Ureter (tissue), 1 donor: ENCODE data around the gene SNX9. TPM values are rescaled to one million over a fixed set of nuclear protein-coding genes. Genes with fewer than 3 reads are reported as not detected.

Source experiments
- DNase-seq: peaks from one replicate; pipeline ENCODE4 v3.0.0-alpha.2; 2020; ENCODE audit warnings: low spot score
- total RNA-seq: library from RNA; stranded (reverse); gene quantifications from one replicate; pipeline ENCODE4 v1.2.4, GENCODE V29; 2023
- donor health status: DM: yes; HTN: yes; CAD: no.

The SNX9 gene
- total RNA-seq, 1 donor from 2014 or later = 45.8 TPM

- DNase-seq = no peak
Measured at GRCh38 chr6:157978021-157978783, 155.2 kb downstream of the SNX9 start.

DNA sequence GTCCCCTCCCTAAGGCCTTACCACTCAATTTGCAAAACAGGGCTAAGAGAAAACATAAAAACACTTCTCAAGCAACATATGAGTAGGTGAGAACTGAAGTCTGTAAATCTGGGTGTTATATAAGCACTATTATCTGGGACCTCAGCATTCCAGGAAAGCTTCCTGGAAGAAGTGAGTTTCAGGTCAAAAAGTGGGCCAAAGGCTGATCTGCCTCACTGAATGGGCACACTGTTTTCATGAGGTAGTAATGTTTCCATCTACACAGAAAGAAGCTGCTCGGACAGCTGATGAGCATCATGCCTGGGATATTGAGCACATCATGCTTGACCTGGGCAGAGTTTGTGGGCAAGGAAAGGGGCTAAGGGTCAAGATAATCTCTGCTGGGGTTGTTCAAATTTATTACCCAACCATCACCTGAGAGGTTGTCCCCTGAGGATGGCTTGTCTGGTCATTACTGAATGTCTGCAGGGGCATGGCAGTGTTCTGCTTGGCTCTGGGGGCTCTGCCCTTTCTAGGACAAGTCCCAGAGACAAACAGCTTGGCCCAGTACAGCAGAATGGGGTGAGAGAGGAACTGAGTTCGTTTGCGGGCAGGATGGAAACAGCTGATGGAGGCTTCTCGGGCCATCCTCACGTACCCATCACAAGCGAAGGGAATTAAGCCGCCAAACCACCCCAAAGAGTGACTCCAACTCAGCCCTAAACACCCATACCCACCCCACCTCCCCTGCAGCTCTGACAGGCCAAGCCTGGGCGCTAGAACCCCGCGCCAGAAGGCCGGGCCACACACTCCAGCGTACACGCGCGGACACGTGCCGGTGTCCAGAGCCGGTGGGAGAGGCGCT is 157.5 kb downstream of the SNX9 start:
- no peak for DNase-seq

GRCh38 chr6:157981132-157981394 is 158.0 kb downstream of the SNX9 start:
- DNase-seq = no peak

DNA sequence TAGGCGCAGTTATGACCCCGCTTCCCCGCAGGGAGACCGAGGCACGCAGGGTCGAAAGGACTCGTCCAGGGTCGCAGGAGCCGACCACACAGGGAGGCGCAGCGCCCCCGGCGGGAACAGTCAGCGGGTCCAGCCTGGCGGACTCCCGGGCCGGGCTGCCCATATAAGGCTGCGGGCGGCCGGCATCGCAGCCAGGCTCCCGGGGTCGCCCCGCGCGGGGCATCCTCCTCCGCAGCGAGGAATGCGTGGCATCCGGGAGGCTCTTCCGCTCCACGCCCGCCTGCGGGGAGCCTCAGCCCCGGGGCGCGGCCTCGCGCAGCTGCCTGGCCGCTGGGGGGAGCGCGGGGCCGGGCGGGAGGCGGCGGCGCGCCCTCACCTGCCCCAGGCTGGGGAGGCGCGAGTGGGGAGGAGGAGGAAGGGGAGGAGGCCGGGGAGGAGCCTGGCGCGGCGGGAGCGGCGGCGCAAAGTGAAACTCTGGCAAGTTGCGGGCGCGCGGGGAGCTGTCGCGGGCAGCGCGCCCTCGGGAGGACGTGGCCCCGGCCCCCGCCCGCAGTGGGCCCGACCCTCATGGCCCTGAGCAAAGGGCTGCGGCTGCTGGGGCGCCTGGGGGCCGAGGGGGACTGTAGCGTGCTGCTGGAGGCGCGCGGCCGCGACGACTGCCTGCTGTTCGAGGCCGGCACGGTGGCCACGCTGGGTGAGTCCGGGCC is 158.5 kb downstream of the SNX9 start, which contains the start of gene SYNJ2:
Gene SYNJ2, plus strand, starts transcription at position 469 of the 707 bp plus-strand sequence. Its CDS starts 99 bp downstream, at position 568.
- DNase-seq = peak; percentile 86

- DNase-seq = no peak
Measured at GRCh38 chr6:157982102-157982562, 159.1 kb downstream of the SNX9 start.

DNA sequence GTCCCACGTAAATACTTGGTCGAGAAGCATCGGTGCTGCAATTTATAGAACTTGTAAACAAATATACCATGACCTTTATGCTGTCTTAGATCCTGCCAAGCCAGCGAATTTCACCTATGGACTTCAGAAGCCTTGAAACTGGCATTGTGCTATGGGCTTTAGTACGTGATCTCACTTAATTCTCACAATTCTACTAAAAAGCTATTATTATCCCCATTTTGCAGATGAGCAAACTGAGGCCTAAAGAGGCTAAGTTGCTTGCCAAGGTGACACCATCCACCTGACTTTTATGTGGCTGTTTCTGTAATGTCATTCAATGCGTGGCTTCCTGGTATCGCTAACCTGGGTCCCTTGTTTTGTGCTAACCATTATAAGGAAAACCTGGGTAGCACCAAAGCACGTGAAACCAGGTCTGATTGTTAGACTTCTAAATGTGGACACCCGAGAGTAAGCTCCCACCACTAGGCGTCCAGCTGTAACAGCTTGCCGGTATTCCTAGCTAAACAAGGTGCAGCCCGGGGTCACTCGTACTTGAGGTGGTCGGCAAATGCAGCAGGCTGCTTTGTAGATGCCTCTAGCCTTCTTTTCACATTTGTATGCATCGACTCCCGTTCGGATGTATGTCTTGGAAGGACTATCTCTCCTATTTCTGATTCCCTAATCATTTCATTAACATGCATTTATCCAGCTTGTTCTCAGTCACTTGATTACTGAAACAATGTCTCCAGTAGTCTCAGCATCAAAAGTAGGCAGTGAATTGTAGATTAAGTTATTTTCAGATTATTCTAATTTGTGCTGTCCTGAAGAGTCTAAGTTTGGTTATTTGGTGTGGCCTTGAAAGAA is 159.7 kb downstream of the SNX9 start:
- no peak for DNase-seq

- no peak for DNase-seq
Measured at GRCh38 chr6:157983406-157984119, 160.5 kb downstream of the SNX9 start.

- DNase-seq = no peak
Measured at GRCh38 chr6:157984128-157984527, 161.1 kb downstream of the SNX9 start.

- DNase-seq = no peak
Measured at GRCh38 chr6:157984686-157985225, 161.7 kb downstream of the SNX9 start.

DNA sequence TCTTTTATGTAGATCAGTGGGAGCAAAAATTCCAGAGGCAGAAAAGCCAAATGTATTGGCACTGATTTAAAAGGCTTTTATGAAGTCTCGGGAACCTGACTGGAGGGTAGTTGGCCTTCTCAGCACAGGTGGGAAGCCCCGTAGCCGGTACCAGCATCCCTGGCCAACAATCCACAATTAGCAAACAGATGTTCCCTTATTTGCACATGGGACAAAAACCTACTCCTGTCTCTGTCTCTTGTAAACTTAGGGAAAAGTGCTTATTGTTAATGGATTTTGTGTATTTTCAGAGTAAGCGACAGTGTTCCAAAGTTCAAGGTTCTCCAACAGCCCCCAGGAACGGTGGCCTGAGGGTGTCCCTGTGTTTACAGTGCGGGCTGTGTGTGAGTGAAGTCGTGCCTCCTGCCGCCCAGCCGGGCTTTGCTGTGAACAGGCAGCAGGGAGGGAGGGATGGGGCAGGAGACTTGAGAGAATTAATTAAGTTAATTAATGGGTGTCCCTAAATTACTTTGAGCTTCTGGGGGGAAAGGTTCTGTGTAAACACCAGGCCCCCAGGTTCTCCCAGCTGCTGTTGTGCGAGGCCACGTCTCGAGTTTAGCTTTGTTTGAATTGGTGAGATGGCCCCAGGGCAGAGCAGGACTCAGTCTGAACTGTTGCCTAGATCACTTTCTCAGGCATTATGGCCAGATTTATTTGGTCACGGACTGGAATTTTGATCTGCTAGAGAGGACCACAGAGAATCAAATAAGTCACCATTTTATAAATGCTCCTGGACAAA is 162.5 kb downstream of the SNX9 start:
- DNase-seq = no peak

DNA sequence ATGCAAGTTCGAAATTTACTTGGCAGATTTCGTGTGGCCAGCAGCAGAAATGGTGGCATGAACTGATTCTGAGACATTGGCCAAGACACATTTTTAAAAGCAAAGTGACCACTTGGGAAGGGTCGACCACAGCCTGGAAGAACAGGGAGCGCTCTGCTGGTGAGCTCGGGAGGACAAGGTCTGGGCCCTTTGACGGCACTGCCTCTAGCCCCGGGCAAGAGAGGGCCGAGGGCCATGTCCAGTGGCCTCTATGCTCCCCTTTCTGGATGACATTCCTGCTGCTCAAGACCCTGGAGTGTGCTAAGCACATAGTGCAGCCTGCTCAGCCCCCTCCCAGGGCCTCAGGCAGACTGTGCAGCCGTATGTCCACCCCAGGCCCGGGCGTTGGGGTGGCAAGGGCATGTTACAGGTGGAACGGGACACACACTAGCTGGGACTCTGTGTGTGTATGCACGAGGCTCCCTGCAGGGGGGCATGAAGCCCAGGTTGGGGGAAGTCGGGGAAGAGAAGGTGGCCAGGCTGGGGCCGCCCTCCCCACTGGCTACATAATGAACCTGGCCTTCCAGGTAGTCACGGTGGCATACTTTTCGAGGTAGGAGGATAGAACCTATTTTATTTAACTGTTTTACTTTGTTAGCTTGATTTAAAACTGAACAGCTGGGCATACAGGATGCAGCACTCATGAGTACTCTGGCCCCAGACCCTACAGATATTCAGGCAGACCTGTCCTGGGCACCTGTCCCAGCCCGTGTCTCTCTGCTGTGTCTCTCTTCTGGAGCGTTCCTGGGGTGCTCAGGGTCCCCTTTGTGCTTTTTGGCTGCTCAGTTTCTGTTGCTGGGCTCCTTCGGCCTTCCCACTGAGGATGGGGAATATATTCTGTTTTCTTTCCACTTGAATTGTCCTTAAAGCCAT is 165.0 kb downstream of the SNX9 start:
- no peak for DNase-seq

DNA sequence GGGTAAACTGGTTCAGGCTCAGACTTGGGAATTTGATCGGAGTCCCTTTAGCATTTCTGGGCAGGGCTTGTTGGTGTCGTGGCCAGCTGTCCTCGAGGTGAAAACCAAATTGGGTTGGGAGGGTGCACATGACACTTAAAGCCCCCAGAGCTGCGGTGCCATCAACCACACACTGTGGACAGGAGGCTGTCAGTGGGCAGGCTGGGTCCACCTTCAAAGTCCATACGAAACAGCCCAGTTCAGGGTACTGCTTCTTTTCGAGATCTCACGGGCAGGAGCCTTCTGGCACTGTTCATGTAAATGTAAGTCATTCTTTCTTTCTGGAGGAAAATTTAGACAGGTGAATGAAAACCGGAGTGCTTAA is 165.6 kb downstream of the SNX9 start:
- no peak for DNase-seq

DNA sequence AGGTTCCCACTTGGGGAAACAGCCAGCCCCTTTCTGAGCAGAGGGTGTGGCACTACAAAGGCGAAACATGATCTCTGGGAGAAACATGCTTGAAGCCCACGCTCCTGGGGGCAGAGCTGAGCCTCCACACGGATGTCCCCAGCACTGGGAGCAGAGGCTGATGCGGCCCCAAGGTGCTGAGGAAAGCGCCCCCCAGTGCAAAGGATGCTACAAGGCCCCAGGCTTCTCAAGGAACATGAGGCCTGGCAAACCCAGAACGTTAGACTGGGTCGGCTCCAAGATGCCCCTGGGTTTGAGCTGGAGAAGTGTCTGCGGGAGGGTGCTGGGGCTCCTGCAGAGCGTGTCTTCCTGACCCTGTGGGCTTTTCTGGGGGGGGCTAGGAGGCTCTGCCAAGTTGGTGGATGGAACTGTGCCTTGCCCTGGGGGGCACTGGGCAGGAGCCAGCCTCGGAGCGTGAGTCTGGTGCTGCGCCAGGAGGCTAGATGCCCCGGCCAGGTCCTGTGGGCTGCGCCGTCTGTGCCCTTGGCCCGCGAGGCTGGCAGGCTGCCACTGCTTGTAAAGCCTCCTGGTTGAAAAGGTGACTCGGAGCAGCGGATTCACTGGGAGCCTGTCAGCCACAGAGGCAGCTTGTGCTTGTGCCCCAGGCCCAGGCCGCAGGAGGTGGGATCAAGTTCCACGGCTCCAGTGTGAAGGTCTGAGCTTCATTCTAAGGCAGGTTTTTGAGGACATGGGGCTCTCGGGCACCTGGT is 166.7 kb downstream of the SNX9 start:
- peak; percentile 73 for DNase-seq

DNA sequence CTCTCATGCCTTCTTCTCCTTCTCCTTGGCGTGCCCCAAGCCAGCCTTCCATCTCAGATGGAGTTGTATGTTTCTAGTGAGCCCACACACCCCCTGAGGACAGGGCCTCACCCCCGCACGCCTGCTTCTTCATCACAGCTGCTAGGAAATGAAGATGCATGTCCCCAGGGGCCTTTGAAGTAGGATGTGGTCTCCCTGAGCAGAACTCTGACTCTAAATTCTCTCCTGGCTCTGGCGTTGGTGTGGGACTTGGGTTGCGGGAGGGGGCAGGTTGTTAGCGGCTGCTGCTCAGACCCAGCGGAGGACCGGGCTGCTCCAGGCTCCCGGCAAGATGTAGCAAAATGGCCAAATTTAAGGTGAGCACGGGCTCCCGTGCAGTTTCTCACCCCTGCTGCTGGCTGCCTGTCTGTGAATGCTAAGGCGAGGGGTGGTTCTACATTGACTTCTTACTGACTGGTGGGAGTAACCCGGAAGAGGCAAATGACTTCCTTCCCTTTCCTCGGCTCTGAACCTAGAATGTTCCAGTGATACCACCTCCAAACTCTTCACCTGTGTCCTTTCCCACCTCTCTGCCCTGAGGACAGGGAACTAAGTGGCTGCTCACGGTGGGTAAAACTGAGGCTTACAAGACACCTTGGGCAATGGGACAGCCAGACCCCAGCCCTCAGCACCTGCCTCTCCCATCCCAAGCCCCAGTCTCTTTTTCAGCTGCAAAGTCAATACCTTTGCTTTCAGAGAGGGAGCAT is 167.4 kb downstream of the SNX9 start:
- DNase-seq = no peak

DNA sequence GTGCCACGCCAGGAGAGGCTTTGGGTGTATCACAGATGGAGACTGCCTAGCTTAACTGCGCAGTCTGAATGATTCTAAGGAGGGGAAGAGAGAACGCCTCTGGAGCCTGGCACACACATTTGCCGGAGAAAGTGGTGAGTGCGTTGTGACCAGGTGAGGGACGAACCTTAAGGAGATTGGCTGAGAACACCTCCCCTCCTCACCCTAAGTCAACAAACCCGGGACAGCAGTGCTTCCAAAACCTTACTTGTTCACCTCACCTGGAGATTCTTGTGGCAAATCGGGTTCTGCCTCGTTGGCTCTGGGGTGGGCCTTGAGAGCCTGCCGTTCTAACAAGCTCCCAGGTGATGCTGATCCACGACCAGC is 168.0 kb downstream of the SNX9 start:
- no peak for DNase-seq

GRCh38 chr6:157993076-157993475 is 170.0 kb downstream of the SNX9 start:
- DNase-seq = no peak

DNA sequence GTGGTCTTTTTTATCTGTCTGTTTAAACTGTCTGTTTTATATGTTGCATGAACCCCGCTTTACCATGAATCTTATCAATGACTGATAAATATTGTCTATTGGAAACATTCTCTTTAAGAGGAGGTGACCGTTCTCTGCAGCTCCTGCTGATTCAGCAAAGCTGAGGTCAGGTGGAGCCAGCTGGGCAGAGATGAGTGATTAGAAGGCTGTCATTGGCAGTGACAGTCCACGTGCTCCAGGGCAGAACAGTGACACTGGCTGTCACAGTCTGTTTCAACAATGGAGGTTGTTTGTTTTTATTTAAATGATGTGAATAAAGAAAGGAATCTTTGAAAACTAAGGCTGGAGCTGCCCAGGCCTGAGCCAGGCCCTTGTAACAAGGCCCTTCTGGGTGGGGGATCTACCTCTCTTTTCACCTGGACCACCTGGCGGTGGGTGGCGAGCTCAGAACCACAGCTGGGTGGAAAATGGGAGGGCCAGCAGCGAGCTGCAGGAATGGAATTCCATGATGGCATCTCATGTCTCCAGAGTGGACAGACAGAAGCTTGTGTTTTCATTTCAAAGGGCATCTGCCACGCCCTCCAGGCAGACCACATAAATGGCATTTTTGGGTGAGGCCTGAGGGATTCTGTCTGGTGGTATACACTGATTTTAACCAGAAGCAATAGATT is 171.2 kb downstream of the SNX9 start:
- no peak for DNase-seq
